Measurements from ENCODE around the gene PGAM2.

The PGAM2 gene

DNA sequence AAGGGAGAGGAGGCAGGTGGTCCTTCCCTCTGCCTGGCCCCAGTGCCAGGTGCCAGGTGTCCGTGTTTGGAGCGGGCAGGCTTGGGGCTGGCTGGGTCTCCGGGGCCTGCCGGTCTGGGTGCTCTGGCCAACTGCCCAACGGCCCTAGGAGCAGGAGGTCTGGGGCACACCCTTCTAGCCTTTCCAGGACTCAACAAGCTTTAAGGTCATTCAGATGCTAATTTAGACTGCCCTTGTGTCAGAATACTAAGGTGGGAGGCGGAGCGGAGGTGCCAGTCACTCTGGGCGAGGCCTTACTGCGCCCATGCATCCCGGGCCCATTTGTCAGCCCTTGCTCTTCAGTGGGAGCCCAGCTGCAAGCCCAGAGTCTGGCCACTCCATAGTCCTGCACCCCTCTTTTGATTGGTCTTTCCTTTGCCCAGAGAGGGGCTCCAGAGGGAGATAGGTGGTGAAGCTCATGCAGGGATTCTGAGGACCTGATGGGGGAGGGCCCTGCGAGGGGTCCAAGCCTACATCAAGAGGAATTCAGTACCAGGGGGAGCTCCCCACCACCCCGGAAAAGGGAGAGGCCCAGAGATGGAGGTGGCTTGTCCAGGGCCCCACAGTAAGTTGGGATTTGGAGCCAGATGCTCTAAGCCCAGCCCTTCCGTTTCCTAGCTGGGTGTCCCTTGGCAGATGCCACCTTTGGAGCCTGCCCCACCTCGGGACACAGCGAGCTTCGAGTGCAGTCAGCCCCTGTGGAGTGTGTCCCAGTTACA is 1.3 kb downstream of the PGAM2 start:
- no peak for FAIRE-seq

DNA sequence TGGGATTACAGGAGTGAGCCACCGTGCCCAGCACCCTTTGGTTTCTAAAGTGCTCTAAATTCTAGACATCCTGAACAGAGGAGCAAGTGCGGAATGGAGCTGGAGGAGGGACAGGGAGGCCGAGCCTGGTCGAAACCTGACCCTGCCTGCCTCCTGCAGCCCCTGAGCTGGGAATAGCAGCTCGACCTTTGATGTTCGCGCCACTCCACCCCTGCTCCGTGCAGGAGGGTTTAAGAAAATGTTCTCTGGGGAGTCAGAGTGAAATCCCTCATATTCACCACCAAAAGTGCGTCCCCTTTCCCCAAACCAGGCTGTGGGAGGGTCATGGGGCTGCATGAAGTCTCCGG is 1.8 kb downstream of the PGAM2 start:
- no peak for FAIRE-seq

GRCh38 chr7:44062903-44063295 is 2.5 kb downstream of the PGAM2 start:
- no peak for FAIRE-seq

- no peak for FAIRE-seq
Measured at GRCh38 chr7:44062180-44062902, 3.0 kb downstream of the PGAM2 start.

- FAIRE-seq = no peak
Measured at GRCh38 chr7:44061645-44062179, 3.7 kb downstream of the PGAM2 start.

GRCh38 chr7:44060948-44061644 is 4.3 kb downstream of the PGAM2 start:
- no peak for FAIRE-seq

DNA sequence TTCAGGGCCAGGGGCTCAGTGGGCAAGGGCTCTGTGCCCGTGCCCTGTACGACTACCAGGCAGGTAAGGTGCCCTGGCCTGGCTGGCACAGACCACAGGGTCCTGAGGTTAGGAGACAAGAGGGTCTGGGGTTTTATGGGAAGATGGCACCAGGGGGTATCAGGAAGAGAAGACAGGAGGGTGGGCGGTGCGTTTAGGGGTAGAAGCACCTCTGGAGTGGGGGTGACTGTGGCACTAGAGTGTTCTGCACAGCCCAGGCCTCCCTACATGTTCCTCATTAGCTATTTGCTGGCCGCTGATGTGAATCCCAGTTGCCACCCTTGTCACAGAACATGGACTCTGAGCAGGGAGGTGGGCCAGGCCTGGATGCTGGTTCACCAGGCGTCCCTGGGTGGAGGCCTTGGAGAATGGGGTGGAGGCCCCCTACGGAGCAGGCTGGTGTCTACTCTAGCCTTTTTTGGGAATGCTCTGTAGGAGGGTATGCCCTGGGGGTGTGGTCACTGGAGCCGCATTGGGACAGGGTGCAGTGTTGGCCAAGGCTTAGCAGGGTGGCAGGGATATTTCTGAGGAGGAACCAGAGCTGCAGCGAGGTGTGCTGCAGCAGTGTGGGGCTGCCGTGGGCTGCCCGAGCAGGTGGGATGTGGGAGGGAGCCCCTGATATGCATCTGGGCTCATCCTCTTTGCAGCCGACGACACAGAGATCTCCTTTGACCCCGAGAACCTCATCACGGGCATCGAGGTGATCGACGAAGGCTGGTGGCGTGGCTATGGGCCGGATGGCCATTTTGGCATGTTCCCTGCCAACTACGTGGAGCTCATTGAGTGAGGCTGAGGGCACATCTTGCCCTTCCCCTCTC is 5.0 kb downstream of the PGAM2 start:
- no peak for FAIRE-seq

- no peak for FAIRE-seq
Measured at GRCh38 chr7:44059219-44060090, 5.9 kb downstream of the PGAM2 start.

GRCh38 chr7:44058759-44059218 is 6.6 kb downstream of the PGAM2 start:
- no peak for FAIRE-seq

DNA sequence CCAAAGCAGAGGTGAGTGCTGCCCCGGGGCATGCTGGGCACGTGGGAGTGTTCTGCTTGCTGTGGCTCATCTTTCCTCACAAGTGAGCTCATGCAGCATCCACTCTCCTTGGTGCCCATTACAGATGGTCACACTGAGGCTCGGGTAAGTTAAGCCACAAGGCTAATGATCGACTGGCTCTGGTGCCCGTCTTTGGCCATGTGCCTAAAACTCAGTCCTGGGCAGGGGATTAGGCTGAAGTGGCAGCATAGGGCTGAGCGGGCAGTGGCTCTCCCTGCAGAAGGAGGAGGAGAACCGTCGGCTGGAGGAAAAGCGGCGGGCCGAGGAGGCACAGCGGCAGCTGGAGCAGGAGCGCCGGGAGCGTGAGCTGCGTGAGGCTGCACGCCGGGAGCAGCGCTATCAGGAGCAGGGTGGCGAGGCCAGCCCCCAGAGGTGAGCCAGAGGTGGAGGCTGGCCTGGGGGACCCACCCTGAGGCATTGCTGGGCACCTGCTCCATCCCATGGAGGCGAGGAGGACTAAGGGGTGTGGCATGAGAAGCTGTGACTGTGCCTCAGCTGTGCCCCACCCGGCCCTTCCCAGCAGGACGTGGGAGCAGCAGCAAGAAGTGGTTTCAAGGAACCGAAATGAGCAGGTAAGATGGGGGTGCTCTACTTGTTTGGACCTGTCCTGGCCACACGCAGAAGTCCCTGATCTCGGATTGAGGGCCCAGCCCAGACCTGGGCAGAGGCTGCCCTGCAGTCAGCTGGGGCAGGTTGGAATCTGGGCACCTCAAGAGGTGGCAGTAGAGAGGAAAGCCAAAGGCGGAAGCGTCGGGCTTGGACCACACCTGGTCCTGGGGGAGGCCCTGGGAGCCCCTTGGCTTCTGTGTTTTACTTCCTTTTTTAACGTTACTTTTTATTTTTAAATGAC is 7.3 kb downstream of the PGAM2 start:
- FAIRE-seq = no peak

DNA sequence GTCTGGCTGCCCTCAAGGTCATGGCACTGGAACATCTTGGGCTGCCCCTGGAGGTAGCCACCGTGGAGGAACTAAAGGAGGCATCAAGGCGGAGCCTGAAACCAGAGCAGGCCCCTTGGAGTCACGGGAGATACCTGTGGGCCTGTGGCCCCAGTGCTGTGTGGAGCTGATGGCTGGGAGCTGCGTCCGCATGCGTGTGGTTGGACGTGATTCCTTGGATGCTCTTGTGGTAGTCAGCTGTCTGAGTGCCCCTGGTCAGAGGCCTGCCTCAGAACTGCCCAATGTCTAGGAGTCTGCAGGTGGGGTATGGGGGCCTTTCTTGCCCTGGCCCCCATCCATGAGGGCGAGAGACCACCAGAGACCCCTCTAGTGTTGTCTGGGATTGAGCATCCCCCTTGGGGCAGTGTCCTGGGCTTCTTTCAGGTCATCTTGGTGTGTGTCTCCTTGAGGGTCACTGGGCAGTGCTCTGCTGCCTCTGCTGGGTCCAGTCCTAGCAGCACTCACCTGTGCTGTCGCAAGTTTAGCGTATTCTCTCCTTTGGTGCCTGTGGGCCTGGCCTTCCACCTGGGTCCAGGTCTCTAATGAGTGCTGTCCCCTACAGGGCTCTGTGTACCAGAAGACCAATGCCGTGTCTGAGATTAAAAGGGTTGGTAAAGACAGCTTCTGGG is 8.1 kb downstream of the PGAM2 start:
- no peak for FAIRE-seq

- FAIRE-seq = no peak
Measured at GRCh38 chr7:44056681-44057080, 8.7 kb downstream of the PGAM2 start.

DNA sequence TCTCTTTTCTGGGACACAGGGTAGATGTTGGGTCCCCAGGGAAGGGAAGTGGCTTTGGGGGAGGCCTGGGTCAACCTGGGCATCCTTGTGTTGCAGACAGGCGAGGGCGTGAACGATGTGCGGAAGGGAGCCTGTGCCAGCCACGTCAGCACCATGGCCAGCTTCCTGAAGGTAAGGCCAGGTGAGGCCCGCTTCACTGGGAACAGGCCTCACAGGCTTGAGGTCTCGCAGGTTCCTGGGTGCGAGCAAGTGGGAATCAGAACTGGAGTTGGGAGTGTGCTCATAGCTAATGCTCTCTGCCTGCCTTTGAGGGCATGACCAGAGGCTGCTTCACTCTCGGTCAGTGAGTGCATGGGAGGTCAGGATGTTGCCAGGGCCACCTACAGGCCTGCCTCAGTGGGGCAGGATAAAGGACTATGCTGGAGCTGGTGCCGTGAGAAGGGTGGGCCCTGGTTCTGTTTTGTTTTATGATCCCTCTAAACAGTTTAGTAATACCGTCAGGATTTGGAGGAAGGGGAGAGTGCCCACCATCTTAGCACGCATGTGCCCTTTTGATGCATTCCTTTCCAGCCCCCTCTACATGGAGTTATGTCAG is 12.5 kb downstream of the PGAM2 start:
- no peak for FAIRE-seq

DNA sequence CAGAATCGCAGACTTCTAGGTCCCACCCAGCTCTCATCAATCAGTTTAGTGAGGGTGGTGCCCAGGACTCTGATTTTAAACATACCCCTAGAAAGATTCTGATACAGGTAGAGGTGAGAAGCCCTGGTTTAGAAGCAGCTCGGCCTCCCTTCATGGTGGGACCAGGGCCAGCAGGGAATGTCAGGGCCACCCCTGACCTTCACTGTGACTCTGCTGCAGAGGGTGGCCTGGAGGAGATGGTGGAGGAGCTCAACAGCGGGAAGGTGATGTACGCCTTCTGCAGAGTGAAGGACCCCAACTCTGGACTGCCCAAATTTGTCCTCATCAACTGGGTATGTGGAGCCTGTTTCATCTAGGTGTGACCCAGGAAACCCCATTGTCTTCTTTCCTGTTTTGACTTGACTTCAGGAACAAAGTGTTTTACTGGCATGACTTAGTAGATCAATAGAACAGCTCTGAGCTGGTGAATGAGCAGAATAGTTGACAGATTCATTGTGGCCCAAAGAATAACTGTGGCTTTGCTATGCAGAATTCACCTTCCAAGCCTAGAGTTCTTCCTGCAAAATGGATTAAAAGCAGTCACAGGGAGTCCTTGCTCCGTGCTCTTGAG is 13.7 kb downstream of the PGAM2 start:
- no peak for FAIRE-seq

GRCh38 chr7:44050915-44051560 is 14.3 kb downstream of the PGAM2 start:
- no peak for FAIRE-seq

DNA sequence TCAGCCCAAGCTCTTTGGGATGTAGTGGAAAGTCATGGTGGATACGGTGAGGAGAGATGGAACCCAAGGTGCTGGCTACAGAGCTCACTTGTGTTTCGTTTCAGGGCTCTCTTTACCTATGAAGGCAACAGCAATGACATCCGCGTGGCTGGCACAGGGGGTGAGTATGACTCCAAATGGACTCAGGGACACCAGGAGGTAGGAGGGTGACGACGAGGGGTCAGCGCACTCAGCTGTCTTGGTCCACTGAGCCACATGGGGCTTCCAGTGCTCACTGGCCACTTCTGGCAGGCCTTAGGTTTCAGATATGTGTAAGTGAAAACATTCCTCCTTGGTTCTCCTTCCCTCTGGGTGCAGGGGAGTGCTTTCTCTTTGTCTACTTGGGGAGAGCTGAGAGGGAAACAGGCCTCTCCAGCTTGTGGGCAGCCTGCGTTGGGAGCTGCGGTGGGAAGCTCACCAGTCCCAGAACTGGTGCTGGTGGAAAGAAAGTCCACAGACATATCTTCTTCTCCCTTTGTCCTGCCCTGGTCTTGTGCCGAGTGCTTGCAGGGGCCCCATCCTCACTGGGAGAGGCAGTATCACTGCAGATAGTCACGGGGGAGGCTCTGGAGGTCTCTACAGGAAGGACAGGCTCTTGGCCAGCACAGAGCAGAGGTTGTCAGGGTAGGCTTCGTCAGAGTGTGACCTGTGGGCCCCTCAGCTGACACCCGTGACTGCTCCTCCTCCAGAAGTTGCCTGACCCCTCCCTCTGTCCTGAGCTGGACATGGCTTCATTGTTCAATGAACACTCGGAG is 15.0 kb downstream of the PGAM2 start:
- no peak for FAIRE-seq

- FAIRE-seq = no peak
Measured at GRCh38 chr7:44048031-44048795, 17.2 kb downstream of the PGAM2 start.
